MM.1S (cell line): Measurements from ENCODE around the gene AFG3L2.

Source experiments
- DNase-seq: peaks from one replicate; pipeline ENCODE4 v3.0.0-alpha.2; 2015
- H2AFZ ChIP-seq: fragments of 300-600 bp; sonication (generic); 2 replicates; pipeline ENCODE4 v1.6.0; 2016; ENCODE audit warnings: antibody characterized with exemption, low read length
- H3F3A ChIP-seq: fragments of 300-600 bp; sonication (generic); 2 replicates; pipeline ENCODE4 v1.6.1; 2016; ENCODE audit warnings: mild to moderate bottlenecking, antibody characterized with exemption, low read length, moderate library complexity, mixed read lengths; ENCODE audit not compliant: insufficient read depth
- H3K27ac ChIP-seq: fragments of 300-600 bp; sonication (generic); 2 replicates; pipeline ENCODE4 v1.5.1; 2016; ENCODE audit warnings: mild to moderate bottlenecking, low read length
- H3K27me3 ChIP-seq: fragments of 300-600 bp; sonication (generic); replicated peaks from 2 replicates; pipeline ENCODE4 v1.6.0; 2016; ENCODE audit warnings: low read length; ENCODE audit not compliant: insufficient read depth
- H3K36me3 ChIP-seq: fragments of 300-600 bp; sonication (generic); replicated peaks from 2 replicates; pipeline ENCODE4 v1.6.1; 2016; ENCODE audit warnings: mild to moderate bottlenecking, low read length, mixed read lengths; ENCODE audit not compliant: insufficient read depth
- H3K4me1 ChIP-seq: fragments of 300-600 bp; sonication (generic); 2 replicates; pipeline ENCODE4 v1.6.1; 2016; ENCODE audit warnings: low read length, mixed read lengths
- H3K4me2 ChIP-seq: fragments of 300-600 bp; sonication (generic); 2 replicates; pipeline ENCODE4 v1.6.0; 2016; ENCODE audit warnings: low read depth, low read length
- H3K4me3 ChIP-seq: fragments of 300-600 bp; sonication (generic); 2 replicates; pipeline ENCODE4 v1.5.1; 2016; ENCODE audit warnings: low read length, mixed read lengths
- H3K79me2 ChIP-seq: fragments of 300-600 bp; sonication (generic); 2 replicates; pipeline ENCODE4 v1.6.1; 2016; ENCODE audit warnings: mixed run types, low read length, mixed read lengths
- H3K9ac ChIP-seq: fragments of 300-600 bp; sonication (generic); 2 replicates; pipeline ENCODE4 v1.6.1; 2016; ENCODE audit warnings: low read length, mixed read lengths
- H3K9me2 ChIP-seq: fragments of 300-600 bp; sonication (generic); replicated peaks from 2 replicates; pipeline ENCODE4 v1.6.1; 2016; ENCODE audit warnings: mild to moderate bottlenecking, low read length, mixed read lengths; ENCODE audit not compliant: insufficient read depth
- H3K9me3 ChIP-seq: fragments of 300-600 bp; sonication (generic); replicated peaks from 2 replicates; pipeline ENCODE4 v1.6.1; 2016; ENCODE audit warnings: mild to moderate bottlenecking, low read length, mixed read lengths; ENCODE audit not compliant: insufficient read depth
- H4K20me1 ChIP-seq: fragments of 300-600 bp; sonication (generic); 2 replicates; pipeline ENCODE4 v1.6.1; 2016; ENCODE audit warnings: mild to moderate bottlenecking, low read length, moderate library complexity, mixed read lengths; ENCODE audit not compliant: insufficient read depth
- EZH2 ChIP-seq: fragments of 300-600 bp; sonication (generic); optimal IDR thresholded peaks from 2 replicates; pipeline ENCODE3; 2017; ENCODE audit warnings: low read depth, mild to moderate bottlenecking, antibody characterized with exemption, low read length, mixed read lengths
- EZH2phosphoT487 ChIP-seq: fragments of 300-600 bp; sonication (generic); IDR thresholded peaks from 2 replicates; pipeline ENCODE4 v1.6.1; 2018; ENCODE audit warnings: antibody characterized with exemption, low read length
- TF ChIP-seq, protein P1 (sequence below): fragments of 300-600 bp; sonication (generic); IDR thresholded peaks from 2 replicates; pipeline ENCODE4 v1.5.1; 2016; ENCODE audit warnings: antibody characterized with exemption, low read length, mixed read lengths

Gene AFG3L2

DNA sequence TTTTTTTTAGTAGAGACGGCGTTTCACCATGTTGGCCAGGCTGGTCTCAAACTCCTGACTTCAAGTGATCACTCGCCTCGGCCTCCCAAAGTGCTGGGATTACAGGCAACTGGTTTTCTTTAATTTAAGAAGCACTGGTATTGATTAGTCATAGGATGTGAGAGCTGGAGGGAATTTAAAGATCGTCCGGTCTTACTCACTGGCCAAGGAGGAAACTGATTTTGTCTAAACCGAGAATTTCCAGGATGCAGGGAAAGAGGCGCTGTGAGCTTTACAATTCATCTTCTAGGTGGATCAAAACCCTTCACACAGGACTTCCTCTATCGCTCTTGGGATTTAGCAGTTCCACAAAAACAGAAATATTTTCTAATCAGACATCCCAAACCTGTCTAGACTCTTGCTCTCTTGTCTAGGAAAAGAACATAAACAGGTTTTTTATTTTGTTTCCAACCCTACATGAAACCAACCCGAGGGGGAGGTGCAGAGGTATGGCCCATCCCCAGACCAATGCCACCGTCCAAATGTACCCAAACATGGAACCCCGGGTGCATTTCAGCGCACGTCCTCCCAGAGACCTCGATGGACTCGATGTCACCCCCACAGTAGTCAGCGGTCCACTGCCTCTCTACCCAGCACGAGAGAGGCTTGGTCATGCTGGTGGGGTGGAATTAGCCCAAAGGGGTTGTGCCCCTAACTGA, 81.5 kb downstream of the AFG3L2 start:
- H3K4me3 ChIP-seq, result no peak overlapping the region
- DNase-seq, result no peak
- H3K27me3 ChIP-seq, result no peaks in the 10 kb centered on the region
- no peak overlapping the region for H3K9ac ChIP-seq
- no peaks in the 10 kb centered on the region for H3K36me3 ChIP-seq
- TF ChIP-seq EZH2 (no peak), EZH2phosphoT487 (no peak)
- TF ChIP-seq, protein P1, sequence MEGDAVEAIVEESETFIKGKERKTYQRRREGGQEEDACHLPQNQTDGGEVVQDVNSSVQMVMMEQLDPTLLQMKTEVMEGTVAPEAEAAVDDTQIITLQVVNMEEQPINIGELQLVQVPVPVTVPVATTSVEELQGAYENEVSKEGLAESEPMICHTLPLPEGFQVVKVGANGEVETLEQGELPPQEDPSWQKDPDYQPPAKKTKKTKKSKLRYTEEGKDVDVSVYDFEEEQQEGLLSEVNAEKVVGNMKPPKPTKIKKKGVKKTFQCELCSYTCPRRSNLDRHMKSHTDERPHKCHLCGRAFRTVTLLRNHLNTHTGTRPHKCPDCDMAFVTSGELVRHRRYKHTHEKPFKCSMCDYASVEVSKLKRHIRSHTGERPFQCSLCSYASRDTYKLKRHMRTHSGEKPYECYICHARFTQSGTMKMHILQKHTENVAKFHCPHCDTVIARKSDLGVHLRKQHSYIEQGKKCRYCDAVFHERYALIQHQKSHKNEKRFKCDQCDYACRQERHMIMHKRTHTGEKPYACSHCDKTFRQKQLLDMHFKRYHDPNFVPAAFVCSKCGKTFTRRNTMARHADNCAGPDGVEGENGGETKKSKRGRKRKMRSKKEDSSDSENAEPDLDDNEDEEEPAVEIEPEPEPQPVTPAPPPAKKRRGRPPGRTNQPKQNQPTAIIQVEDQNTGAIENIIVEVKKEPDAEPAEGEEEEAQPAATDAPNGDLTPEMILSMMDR, result no peak
- H3K4me2 ChIP-seq, result no peak overlapping the region
- H3K27ac ChIP-seq, result no peak overlapping the region
- no peaks in the 10 kb centered on the region for H3F3A ChIP-seq
- no peaks in the 10 kb centered on the region for H3K9me3 ChIP-seq
- no peaks in the 10 kb centered on the region for H3K9me2 ChIP-seq
- no peaks in the 10 kb centered on the region for H4K20me1 ChIP-seq
- no peaks in the 10 kb centered on the region for H3K4me1 ChIP-seq
- no peak overlapping the region for H2AFZ ChIP-seq
- H3K79me2 ChIP-seq, result no peaks in the 10 kb centered on the region

DNA sequence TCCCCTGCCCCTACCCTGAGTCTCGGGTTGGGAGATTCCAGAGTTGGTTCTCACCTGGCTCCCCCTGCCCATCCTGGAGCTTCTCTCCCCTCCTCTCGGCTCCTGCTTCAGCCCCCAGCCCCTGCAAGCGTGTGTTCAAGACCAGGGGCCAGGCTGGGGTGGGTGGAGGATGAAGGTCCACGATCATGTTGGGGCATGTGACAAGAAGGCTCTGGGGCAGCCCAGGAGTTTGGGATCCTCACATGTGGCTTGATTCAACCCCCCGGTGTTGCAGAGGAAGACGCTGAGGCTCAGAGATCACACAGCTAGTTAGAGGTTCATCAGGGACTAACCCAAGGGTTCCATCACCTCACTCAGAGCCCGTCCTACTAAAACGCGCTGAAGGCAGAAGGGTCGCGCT, 83.2 kb downstream of the AFG3L2 start:
- Histone ChIP-seq H3K36me3 (no peaks in the 10 kb centered on the region), H4K20me1 (no peaks in the 10 kb centered on the region), H3K4me2 (no peak overlapping the region), H3F3A (no peaks in the 10 kb centered on the region), H3K4me1 (no peaks in the 10 kb centered on the region), H3K79me2 (no peaks in the 10 kb centered on the region), H3K27me3 (no peaks in the 10 kb centered on the region), H3K4me3 (no peak overlapping the region), H3K9ac (no peak overlapping the region), H3K9me3 (no peaks in the 10 kb centered on the region), H3K9me2 (no peaks in the 10 kb centered on the region), H3K27ac (no peak overlapping the region), H2AFZ (no peak overlapping the region)
- TF ChIP-seq EZH2phosphoT487 (no peak), EZH2 (no peak)
- TF ChIP-seq, protein P1, result no peak
- DNase-seq, result no peak

DNA sequence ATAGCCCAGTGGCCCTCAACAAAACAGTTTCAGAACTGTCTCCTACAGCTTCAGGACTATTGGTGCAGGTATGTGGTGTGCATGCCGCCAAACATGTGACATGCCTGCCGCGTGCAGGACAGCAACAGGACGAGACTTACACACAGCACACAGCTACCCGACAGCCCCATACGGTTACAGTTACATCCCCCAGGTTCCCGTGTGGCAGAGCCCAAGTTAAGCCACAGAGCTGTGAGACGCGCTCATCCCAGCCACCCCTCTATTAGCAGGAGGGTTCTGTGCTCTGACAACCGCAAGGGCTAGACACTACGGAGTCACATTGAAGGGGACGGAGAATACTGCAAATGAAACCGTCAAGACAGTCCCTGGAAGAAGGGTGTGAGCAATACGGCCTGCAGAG, 85.3 kb downstream of the AFG3L2 start:
- Histone ChIP-seq H3K4me1 (no peaks in the 10 kb centered on the region), H3F3A (no peaks in the 10 kb centered on the region), H3K27ac (no peak overlapping the region), H3K36me3 (no peaks in the 10 kb centered on the region), H3K9me3 (no peaks in the 10 kb centered on the region), H3K4me2 (no peak overlapping the region), H3K9me2 (no peaks in the 10 kb centered on the region), H3K9ac (no peak overlapping the region), H3K4me3 (no peak overlapping the region), H4K20me1 (no peaks in the 10 kb centered on the region), H3K79me2 (no peaks in the 10 kb centered on the region), H2AFZ (no peak overlapping the region), H3K27me3 (no peaks in the 10 kb centered on the region)
- DNase-seq, result no peak
- TF ChIP-seq EZH2, result no peak
- TF ChIP-seq, protein P1, result no peak
- no peak for TF ChIP-seq EZH2phosphoT487
